GM21390 (cell line): ENCODE data around the gene CTIF.

Experiments
- ATAC-seq: cut with Tn5 transposase; IDR thresholded peaks from one replicate; pipeline ENCODE4 v1.9.1; 2021; ENCODE audit not compliant: unreplicated experiment

CTIF gene

DNA sequence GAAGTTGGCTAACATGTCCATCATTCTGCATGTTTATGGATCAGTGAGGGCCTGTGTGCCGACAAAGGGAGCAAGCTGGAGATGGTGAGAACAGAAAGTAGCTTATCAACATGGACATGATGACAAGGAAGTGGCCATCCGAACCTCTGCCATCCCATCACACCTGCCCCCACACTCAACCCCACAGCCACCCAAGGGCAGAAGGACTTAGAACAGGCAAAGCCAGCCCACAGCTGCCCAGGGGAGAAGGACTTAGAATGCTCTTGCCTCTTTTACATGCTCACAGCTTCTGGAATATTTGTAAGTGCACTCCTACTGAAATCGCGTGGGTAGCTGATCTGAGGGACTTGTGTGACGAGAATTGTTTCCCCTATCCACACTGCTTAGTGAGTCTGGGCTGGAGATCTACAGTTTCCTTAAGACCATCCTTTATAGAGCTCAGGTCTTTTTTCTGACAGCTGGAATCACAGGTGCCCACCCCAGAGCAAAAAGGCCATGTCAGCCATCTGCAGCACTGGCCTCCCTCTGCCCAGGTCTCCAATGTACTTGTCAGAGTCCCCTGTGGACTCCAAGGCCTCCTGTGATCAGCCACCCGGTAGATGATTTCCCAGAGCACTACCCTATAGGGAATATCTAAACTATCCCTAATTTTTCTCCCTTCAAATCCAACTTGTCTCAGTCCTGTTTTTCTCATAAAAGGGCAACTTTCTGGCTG lies 257.8 kb downstream of the CTIF start:
- ATAC-seq: no peak

DNA sequence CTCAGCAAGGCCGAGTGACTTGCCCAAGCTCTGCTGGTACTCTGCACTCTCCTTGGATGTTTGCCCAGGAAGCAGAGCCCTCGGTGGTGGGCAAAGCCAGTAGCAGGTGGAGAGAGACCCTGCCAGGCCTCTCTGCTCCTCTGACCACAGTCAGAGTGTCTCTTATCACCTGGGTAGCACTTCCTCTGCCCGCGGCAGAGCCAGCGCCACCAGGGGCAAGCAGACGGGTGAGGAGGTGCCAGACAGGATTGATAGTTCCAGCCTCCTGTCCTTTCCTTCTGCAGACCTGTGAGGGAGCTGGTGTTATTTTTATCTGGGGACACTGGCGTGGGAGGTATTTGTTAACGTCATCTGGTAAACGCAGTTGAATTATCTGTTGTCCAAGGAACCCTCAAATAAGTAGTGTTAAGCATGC lies 259.0 kb downstream of the CTIF start:
- no peak for ATAC-seq

DNA sequence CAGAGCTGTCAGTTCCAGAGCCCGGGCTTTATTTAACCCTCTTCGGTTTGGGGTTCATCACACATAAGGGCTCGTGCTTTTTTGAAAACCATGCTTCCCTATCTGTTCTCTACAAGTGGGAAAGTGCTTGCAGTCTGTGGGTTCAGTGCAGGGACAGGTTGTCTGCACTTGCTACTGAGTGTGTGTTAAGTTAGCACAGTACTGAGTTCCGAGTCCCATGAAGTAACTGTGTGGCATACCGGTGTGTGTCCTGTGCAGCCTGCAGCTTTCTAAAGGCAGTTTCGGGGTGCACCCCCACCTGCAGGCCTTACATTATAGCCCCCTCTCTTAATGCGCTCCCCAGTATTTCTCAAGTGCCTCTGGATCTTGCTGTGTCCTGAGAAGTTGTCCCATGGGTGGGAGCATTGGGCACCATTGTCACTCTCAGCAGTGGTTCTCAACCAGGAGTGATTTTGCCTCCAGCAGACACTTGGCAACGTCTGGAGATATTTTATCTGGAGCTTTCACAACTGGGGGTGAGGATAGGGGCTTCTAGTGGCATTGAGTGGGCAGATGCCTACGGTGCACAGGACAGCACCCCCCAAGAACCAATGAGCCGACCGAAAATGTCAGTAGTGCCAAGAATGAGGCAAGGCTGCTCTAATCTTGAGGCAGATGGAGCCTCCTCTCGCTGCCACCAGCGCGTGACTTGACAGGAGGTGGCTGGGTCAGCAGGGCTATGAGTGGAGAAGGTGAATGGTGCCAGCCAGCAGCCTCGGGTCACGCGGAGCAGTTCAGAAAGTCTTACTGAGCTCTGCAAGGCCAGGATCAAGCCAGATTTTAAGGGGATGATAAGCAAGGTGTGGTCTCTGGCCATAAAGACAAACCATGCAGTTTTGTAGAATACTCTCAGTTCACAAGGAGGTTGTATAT lies 259.8 kb downstream of the CTIF start:
- no peak for ATAC-seq

DNA sequence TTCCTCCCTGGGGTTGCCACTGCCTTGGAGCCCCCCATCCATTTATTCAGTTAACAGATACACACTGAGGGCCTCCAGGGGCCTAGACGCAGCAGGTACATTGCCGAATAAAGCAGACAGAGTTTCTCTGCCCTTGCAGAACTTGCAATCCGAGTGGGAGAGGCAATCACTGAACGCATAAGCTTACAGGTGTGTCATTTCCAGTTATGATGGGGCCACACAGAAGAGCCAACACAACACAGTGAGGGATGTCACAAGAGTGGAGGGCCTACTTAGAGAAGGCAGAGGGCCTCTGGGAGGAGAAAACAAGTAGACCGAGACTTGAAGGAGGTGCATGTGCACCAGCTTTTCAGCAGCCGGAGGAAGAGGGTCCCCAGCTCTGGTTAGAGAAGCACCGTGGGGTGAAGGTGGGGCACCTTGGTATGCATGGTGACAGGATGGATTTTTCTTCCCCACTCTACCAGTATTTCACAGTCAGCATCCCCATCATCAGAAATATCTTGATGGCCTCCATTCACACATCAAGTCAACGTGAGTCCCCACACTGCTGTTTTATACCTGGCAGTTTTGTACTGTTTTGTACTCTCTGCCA lies 261.0 kb downstream of the CTIF start:
- no peak for ATAC-seq

DNA sequence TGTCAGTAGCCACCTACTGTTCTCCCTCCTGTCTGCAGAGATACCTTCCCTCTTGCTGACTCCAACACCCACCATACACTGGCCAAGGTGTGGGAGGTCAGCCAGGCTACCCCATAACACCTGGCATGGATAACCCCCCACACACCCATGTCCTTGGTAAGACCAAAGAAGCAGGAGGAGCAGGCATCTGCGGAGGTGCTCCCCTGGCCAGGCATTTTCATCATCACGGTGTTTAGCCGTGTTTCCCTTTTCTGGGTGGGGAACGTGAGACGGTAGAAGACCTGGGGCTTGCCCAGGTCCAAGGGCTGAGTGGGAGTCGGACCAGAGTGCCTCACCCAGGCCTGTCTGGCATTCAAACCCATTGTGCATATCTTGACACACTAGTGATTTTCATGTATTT lies 261.6 kb downstream of the CTIF start:
- ATAC-seq: peak; percentile 10

DNA sequence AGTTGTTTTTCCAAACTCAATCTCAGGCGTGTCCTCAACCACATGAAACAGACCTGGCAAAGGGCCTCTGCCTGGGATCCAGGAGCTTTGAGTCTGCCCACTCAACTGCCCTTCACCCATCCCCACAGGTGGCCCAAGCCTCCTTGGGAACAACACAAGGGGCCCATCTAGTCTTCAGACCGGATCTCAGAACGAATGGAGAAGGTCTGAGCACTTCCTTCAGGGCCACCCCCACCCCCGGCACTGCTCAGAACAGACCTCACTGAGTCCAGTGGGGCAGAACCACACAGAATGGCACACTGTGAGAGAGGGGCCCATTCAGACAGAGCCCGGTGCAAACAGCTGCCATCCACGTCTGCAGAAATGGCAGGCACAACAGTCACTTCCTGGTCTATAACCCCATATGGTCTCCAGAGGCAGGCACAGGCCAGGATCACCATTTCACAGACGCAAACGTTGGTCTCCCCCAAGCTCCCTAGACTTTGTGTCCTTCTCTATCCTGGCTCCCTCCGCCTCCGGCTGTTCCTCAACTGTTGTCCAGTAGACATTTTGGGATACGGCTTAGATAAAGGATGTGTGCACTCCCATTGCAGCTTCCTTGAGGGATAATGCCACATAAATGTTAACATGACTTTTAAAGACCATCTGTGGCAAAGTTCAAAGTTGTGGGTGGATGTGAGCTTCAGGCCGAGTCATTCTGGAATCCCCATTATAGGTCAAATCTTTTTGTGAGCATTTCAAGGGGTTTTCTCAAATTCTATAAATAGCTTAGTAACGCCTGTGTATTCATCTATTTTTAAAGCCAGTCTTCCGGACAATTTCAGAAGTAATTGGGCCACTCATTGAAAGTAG lies 262.3 kb downstream of the CTIF start:
- peak; percentile 56 for ATAC-seq

DNA sequence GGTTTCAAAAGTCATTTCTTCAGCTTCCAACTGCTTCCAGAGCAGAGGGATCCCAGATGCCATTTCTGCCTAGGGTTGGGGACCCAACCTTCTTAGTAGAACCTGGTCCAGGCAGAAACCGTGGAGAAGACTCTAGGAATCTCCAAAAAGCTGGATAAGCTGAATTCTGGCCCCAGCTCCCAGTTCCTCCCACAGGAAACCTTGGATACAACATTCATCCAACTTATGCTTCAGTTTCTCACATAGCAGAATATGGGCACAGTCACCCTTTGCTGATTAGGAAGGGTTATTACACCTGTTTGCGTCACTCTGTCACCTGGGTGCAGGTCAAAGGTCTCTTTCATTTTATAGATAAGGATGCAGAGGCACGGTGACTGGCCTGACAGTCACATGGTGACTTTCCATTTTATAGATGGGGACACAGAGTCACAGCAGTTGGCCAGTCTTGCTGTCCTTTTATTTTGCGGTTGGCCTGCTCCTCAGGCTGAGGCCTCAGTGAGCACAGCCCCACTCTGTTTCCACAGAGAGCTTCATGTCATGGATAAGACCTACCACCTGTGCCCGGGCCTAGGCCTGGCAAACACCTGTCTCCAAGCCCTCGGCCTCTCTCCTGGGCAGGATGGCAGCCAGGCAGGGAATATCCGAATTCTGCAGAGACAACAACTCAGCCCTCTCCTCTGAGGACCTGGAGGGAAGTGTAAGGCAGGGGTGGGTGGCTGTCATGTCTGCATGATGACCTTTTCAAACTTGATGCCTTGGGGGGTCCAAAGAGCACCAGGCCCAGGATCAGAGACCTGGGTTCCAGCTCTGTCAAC lies 263.1 kb downstream of the CTIF start:
- ATAC-seq: no peak

DNA sequence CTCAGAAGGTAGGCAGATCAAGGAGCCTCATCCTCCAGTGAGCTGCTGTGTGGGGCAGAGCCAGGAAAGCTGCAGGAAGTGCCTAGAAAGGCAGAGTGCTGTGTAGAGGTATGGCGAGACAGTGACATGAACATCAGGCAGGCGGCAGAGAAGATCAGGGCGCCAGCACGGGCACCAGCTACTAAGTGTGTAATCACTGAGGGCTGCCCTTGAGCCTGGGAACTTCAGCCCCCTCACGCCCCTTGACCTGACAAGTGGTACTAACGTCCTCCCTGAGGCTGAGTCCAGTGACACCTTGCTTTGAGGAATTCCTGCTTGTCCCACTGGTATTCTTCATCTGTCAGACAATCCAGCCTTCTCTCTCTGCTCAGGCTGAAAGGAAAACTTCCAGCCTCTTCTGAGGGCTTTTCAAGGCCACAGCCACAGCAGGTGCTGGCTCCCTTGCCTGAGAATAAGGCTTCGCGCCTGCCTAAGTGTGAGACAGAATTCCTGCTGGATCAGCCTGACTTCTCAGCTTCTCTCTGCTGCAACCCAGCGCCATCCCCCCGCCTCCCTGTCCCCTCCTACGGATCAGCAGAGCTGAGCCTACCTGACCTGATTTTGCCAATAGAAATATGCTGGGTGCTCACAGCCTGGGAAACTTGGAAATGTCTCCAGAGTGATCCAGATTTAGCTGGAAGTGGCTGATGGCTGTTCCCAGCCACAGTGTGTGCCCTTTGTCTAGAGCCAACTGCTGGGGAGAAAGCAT lies 263.9 kb downstream of the CTIF start:
- no peak for ATAC-seq

DNA sequence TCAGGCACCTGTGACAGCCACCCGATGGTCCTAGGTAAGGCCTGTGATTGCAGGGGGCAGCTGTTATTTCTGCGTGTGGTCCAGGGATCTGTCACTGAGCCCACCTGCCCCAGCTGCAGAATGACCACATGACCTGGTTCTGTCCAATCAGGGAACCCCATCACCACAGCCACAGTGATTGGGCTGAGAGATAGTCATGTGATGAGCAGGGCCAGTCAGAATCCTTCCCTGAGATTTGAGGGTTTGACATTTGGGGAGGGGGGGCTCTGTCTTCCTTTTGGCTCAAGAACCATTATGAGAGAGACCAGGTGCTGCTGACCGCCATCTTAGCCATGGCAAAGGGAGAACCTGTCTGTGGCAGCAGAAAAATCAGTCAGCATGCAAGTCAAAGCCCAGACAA lies 264.7 kb downstream of the CTIF start:
- ATAC-seq: no peak

DNA sequence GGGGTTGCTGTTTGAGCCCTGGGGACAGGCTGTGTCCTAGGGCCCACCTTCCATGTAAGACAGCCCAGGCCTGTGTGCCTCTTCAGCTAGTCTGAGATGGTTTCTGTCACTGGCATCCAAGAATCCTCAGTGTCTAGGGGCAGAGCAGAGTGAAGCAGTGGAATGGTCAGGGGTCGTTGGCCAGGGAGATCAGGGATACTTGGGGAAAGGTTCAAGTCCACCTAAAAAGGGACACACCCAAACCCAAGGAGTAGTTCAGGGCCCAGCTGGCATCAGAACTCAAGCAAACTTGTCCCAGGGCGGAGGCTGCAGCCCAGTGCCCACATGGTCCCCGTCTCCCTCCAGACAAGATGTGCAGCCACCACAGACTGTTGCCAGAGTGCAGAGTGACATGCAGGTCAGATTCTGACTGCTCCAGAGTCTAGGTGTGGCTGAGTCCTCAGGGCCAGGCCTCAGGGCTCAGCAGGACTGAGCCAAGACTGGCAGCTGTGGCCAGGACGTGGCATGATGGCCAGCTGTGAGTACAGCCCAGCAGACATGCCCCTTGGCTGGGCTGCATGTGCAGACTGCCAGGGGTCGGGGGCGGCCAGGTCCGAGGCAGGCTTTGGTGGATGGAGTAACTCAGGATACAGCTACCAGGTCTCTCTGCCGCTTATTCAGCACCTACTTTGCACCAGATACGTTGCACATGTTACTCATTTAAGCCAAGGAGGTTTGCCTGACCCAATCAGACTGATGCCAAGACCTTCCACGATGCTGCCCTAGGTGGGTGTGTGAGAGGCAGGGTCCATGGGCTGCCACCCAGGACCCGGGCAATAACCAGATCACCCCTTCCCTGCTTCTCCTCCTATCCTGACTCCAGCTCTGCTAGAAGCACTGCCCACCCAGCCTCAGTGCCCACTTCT lies 265.4 kb downstream of the CTIF start:
- ATAC-seq: no peak

DNA sequence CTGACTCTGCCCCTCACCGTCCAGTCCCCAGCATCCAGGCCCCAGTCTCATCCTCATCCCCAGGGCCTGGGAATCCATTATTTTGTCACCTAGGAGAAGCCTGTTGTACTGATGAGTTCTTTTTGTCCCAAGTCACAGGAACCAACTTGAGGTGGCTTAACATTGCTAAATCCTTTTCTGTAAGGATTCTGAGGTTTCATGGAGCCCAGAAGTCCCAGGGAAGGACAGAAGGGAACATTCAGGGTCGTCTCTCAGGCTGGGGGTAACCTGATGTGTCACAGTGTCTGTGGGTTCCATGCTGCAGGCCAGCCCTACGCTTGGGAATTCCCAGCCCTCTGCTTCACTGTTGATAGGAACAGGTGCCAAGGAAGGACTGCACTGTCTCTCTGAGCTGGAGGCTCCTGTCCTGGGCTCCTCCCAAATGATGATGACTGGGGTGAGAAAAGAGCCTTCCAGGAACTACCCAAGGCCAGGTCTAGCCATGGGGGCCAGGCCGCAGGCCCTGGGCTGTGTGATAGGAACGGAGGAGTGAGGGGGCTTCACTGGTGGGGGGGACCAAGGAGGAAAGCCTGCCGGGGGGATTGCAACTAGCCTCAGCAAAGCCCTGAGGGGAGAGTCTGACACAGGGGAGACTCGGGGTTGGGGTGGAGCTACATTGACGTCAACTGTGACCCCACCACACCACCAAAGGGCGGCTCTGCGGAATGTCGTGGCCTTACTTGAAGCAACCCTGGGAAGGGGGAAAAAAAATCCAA lies 266.2 kb downstream of the CTIF start:
- ATAC-seq: no peak

DNA sequence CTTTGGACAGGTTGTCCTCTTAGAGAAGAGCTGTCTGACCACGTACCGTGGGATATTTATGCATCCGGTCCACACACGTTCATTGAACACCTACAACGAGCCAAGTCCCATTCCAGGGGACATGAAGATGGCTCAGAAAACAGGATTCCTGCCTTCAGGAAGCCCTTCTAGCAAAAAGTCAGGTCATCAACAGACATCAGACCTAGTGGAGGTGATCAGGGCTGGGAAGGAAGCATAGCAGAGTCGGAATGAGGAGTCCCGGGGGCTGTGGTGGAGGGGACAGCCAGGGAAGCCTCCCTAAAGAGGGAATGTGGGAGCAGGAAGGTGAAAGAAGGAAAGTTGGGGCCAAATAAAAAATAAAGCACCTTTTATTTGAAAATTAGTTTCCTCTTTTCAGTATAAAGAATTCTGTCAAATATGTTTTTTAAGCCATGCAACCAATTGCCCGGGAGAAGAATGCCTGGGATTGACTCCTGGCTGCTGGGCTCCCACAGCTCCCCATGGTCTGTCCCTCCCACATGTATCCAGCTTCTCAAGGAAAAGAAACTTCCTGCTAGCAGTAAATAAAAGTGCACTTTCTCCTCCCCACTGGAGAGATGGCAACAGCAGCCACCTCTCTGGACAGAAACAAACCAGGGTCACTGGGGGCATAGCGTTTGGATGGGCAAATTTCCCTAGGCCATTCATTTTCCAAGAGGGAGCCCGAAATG lies 267.1 kb downstream of the CTIF start:
- no peak for ATAC-seq

DNA sequence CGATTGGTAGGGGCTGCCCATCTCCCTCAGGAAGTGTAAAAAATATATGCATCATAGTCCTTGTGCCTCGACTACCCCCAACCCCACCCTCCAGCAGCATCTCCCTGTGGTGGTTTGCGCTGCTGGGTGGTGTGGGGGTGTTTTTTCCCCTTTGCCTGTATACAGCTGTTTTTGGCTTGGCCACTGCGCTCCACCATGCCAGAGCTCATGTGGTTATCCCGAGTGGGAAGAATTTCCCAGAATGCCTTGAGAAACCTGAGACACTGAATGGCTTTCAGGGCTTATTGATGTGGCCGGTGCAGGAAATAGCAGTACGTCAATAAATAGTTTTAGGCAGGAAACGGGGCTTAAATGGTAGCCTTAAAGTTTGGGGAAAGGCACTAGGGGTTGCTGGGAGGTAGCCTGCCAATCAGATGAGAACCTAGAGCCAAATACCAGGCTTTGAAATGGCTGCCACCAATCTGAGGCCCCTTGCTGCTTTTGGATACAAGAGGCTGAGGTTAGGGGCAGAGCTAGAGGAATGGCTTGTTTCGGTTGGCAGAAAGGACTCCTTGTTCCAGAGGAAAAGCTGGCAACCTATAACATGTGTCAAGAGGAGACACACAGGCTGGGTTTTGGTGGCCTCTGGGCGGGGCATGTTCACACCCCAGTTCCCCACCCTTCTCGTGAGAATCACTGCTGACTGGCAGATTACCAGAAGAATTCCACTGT lies 267.9 kb downstream of the CTIF start:
- ATAC-seq: no peak

DNA sequence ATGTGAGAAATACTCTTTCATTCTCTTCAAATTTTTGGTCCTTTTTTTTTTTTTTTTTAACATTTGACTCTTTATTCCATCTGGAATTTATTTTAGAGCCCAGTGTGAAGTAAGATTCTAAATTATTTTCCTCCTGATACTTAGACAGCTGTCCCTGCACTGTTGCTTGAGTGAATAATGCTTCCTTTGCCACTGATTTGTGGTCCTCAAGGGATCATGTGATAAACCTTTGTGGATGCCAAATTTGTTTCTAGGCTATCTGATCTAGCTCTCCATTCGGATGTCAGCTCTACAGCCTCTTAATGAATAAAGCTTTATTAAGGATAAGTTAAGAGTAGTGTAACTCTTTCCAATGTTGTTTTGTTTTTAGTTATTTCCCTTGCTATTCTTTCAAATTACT lies 269.6 kb downstream of the CTIF start:
- no peak for ATAC-seq

DNA sequence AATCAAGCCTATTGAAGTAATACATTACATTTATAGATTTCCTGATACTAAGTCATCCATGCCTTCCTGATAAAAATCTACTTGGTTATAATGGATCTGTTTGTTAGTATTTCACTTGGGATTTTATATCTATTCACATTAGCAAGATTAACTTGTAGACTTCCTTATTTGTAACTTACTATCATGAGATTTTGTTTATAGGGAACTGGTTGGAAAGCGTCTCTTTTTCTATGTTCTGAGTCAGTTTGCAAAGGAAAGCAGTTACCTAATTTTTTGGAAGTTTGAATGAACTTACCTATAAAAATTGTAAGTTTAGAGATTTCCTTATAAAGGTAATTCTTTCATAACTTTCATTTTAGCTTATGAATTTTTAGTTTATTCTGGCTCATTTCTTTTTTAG lies 270.5 kb downstream of the CTIF start:
- no peak for ATAC-seq

DNA sequence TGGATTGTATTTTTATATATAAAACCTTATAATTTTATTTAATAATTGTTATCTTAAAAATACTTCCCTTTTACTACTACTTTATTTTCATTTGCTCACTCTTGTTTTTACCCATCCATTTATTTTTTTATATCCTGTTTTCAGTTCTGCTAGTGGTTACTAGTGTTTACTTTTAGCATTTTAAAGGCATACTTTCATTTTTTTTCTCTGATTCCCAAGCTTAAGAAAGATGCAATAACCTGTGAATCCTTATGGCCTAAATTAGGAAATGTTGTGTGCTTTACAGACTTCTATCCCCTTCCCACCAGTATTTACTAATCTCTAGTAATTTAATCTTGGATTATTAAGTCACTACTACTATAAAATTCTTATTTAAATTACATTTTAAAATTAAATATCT lies 272.0 kb downstream of the CTIF start:
- ATAC-seq: no peak

DNA sequence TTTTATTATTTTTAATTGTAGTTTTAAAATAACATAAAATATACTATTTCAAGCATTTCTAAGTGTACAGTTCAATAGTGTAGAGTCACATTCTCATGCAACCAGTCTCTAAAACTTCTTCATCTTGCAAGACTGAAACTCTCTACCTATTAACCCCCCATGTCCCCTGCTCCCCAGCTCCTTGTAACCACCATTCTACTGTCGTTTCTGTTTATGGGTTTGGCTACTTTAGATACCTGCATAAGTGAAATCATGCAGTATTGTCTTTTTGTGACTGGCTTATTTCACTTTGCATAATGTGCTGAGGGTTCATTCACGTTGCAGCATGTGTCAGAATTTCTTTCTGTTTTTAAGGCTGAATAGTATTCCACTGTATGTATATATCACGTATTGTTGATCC lies 272.6 kb downstream of the CTIF start:
- no peak for ATAC-seq
